ENCODE data around the gene SRPRB. TPM values are rescaled to one million over a fixed set of nuclear protein-coding genes. Genes with fewer than 3 reads are reported as not detected.

Gene SRPRB
- total RNA-seq, 1 donor from 2014 or later: 80.9 TPM

DNA sequence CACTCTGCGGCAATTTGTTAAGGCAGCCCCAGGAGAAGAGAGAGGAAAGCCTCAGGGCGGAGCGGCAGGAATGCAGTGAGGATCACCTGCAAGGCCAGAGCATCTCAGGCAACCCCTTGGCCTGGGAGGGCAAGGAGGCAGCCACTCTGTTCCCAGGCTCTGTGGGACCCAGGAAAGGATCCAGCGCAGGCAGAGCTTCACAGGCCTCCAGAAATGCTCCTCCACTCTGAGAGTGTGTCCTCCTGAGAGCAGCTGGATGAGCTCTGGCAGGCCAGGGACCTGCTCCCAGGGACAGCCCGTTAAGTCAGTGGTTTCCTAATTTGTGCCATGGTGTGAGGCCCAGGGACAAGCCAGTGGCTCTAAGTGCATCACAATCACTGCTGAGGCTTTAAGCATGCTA, 54.9 kb downstream of the SRPRB start:
- H3K27ac Mint-ChIP-seq: no peak overlapping the region
- peaks cover 3% of the 10 kb centered on the region for H3K36me3 Mint-ChIP-seq
- no peak for DNase-seq (ENCODE audit: extremely low spot score, unreplicated experiment)
- H3K4me3 Mint-ChIP-seq: no peak overlapping the region
- no peak for TF ChIP-seq CTCF (conservative IDR thresholded peaks at IDR 0.05)
- peaks cover 5% of the 10 kb centered on the region for H3K4me1 Mint-ChIP-seq (ENCODE audit: unreplicated experiment)
- H3K9me3 Mint-ChIP-seq: no peaks in the 10 kb centered on the region
- H3K27me3 Mint-ChIP-seq: no peaks in the 10 kb centered on the region

DNA sequence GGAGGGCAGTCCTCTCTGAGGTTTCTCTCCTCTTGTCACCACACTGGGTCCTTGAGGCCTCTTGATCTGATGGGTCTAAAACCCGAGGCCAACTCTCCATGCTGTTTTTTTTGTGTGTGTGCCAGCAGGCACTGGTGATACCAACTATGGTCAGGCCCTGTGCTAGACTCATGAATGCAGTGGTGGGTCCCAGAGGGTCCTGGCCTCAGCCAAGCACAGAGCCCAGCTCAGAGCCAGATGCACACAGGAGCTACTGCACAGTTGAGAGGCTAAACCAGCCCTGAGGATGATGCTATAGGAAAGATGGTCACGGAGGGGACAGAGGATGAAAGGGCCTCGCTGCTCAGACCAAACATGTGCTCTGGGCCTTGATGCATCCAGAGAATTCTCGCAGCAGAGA, 56.5 kb downstream of the SRPRB start:
- TF ChIP-seq CTCF (conservative IDR thresholded peaks at IDR 0.05): no peak
- H3K4me1 Mint-ChIP-seq (ENCODE audit: unreplicated experiment): peaks cover 5% of the 10 kb centered on the region
- no peak overlapping the region for H3K27ac Mint-ChIP-seq
- no peak for DNase-seq (ENCODE audit: extremely low spot score, unreplicated experiment)
- H3K36me3 Mint-ChIP-seq: peaks cover 3% of the 10 kb centered on the region
- H3K9me3 Mint-ChIP-seq: no peaks in the 10 kb centered on the region
- no peaks in the 10 kb centered on the region for H3K27me3 Mint-ChIP-seq
- no peak overlapping the region for H3K4me3 Mint-ChIP-seq

- H3K4me3 Mint-ChIP-seq: no peak overlapping the region
- no peaks in the 10 kb centered on the region for H3K9me3 Mint-ChIP-seq
- no peak for DNase-seq (ENCODE audit: extremely low spot score, unreplicated experiment)
- TF ChIP-seq CTCF (conservative IDR thresholded peaks at IDR 0.05): no peak
- H3K36me3 Mint-ChIP-seq: peaks cover 6% of the 10 kb centered on the region
- no peak overlapping the region for H3K27ac Mint-ChIP-seq
- H3K4me1 Mint-ChIP-seq (ENCODE audit: unreplicated experiment): peaks cover 10% of the 10 kb centered on the region
- no peaks in the 10 kb centered on the region for H3K27me3 Mint-ChIP-seq
These were observed 58.3 kb downstream of the SRPRB start for GRCh38 chr3:133863911-133864310.

DNA sequence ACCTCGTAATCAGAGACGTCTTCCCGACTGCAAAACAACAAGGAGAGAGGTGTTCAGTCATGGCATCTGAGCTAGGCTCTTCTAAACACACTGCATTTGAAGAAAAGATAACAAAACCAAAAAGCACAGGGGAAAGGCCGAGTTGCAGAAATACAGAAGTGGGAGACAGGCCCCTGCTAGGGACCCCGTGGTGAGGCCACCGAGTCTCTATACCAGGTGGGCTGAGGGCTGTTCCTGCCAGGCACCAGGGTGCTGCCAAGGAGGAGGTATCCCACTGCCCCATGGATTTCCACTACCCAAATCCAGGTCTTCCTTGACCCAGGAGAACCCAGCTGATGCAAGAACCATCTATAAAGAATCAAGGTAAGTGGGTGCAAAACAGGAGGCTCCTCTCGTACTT, 59.0 kb downstream of the SRPRB start:
- no peaks in the 10 kb centered on the region for H3K9me3 Mint-ChIP-seq
- peaks cover 12% of the 10 kb centered on the region for H3K4me1 Mint-ChIP-seq (ENCODE audit: unreplicated experiment)
- H3K27ac Mint-ChIP-seq: no peak overlapping the region
- no peaks in the 10 kb centered on the region for H3K27me3 Mint-ChIP-seq
- no peak for TF ChIP-seq CTCF (conservative IDR thresholded peaks at IDR 0.05)
- DNase-seq (ENCODE audit: extremely low spot score, unreplicated experiment): no peak
- no peak overlapping the region for H3K4me3 Mint-ChIP-seq
- peaks cover 5% of the 10 kb centered on the region for H3K36me3 Mint-ChIP-seq

- H3K27me3 Mint-ChIP-seq: no peaks in the 10 kb centered on the region
- H3K4me1 Mint-ChIP-seq (ENCODE audit: unreplicated experiment): peaks cover 8% of the 10 kb centered on the region
- no peak for DNase-seq (ENCODE audit: extremely low spot score, unreplicated experiment)
- H3K27ac Mint-ChIP-seq: no peak overlapping the region
- no peak for TF ChIP-seq CTCF (conservative IDR thresholded peaks at IDR 0.05)
- peaks cover 7% of the 10 kb centered on the region for H3K36me3 Mint-ChIP-seq
- no peak overlapping the region for H3K4me3 Mint-ChIP-seq
- H3K9me3 Mint-ChIP-seq: no peaks in the 10 kb centered on the region
These were observed 59.7 kb downstream of the SRPRB start for GRCh38 chr3:133865136-133865855.

Measured in type B pancreatic cell (in vitro differentiated cells).